ENCODE measurements around the gene KCNJ14.

DNA sequence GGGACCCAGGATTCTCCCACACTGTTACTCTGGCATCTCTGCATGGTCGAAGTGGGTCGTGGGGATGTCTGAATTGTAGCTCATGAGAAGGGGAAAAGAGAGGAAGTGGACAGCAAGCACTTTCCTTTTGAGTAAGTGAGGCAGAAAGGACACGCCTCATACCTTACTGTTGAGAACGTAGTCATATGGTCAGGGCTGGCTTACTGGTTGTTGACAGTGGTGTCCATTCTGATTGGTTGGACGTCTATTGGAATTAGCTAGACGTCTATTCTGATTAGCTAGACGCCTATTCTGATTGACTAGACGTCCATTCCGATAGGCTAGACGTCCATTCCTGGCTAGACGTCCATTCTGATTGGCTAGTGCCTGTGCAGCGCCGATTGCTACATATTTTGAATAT lies 49.5 kb upstream of the KCNJ14 start:
- no peak for TF ChIP-seq EZH2phosphoT487 (IDR thresholded peaks at IDR 0.05; ENCODE audit: low read depth)
- TF ChIP-seq, protein P1, sequence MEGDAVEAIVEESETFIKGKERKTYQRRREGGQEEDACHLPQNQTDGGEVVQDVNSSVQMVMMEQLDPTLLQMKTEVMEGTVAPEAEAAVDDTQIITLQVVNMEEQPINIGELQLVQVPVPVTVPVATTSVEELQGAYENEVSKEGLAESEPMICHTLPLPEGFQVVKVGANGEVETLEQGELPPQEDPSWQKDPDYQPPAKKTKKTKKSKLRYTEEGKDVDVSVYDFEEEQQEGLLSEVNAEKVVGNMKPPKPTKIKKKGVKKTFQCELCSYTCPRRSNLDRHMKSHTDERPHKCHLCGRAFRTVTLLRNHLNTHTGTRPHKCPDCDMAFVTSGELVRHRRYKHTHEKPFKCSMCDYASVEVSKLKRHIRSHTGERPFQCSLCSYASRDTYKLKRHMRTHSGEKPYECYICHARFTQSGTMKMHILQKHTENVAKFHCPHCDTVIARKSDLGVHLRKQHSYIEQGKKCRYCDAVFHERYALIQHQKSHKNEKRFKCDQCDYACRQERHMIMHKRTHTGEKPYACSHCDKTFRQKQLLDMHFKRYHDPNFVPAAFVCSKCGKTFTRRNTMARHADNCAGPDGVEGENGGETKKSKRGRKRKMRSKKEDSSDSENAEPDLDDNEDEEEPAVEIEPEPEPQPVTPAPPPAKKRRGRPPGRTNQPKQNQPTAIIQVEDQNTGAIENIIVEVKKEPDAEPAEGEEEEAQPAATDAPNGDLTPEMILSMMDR (IDR thresholded peaks at IDR 0.05; ENCODE audit: low read depth, low read length), result no peak

Data from OCI-LY3 (cell line).